GM20431 (cell line): ENCODE measurements around the gene TESK2.
"Not testable (repeated sequence)": the region's sequence is repeated elsewhere in the genome, so short reads cannot be mapped to it uniquely, and the experiment has no call there.

Experiments
- in situ Hi-C: fragments of 300-500 bp; cut with MseI, MboI; formaldehyde crosslinking; loops from one replicate; pipeline ENCODE4 v1.15.0; 2020; ENCODE audit warnings: low sequenced_read_pairs; ENCODE audit not compliant: unreplicated experiment

TESK2 gene

GRCh38 chr1:45479039-45479748 lies 11.8 kb downstream of the TESK2 start:
- in situ Hi-C loops, result loop anchor here (25.0 kb wide), 1 partner anchor 467 kb away; the partner anchor contains the start of genes HECTD3 and UROD

DNA sequence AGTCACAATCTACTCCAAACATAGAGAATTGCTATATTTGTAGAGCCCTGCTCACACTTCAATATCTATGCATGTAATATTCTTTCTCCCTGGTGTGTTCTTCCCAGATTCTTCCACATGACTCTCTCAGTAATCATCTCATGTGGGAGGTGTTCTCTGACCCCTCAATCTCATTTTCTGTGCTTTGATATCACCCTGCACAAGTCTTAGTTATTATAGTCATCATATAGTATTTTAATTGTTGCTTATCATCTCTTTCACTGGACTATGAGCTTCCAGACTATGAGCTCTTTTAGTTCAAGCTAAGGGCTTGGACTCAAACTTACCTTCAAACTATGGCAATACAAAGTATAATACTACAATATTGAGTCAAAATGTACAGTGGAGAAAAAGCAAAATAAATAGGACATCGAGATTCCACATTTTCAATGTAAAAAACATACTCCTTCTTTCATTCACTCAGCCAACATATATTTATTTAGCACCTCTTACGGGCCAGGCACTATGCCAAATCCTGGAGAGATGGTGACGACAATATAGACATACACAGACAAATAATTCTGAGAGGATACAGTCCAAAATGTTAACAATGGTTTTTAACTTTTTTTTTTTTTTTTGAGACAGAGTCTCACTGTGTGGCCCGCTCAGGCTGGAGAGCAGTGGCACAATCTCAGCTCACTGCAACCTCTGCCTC lies 12.7 kb downstream of the TESK2 start:
- in situ Hi-C loops, result loop anchor here (25.0 kb wide), 1 partner anchor 466 kb away; the partner anchor contains the start of genes HECTD3 and UROD

- in situ Hi-C loops, result loop anchor here (25.0 kb wide), 1 partner anchor 465 kb away; the partner anchor contains the start of genes HECTD3 and UROD
These were observed 13.3 kb downstream of the TESK2 start for GRCh38 chr1:45477646-45478045.

GRCh38 chr1:45474194-45474593 lies 16.8 kb downstream of the TESK2 start:
- in situ Hi-C loops, result not testable (repeated sequence)

DNA sequence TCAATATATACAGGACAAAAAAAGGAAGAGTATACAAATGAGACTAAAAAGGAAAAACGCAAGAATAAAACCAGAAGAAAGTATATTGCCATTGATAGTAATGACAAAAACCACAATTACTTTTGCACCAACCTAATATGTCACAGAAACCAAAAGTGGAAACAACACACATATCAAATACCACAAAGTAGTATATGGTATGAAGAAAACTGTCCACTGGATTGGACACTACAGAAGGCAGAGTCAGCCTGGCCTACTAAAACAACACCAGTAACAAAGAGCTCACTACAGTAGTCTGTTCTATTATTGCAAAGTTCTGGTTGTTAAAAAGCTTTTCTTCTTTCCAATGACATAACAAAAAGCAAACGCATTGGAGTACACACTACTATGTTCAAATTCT lies 17.7 kb downstream of the TESK2 start:
- in situ Hi-C loops, result no loop called here

- in situ Hi-C loops, result no loop called here
These were observed 20.6 kb downstream of the TESK2 start for GRCh38 chr1:45470306-45470798.

GRCh38 chr1:45467353-45467752 lies 23.6 kb downstream of the TESK2 start:
- in situ Hi-C loops, result not testable (repeated sequence)

DNA sequence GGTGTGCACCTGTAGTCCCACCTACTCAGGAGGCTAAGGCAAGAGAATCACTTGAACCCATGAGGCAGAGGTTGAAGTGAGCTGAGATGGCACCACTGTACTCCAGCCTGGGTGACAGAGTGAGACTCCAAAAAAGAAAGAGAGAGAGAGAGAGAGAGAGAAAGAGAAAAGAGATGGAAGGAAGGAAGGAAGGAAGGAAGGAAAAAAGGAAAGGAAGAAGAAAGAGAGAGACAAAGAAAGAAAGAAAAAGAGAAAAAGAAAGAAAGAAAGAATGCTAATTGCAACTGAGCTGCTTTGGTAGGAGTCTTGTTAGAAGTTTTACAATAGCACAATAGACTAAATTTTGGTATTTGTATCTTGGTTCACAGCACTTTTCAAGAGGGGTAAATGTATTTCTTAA lies 25.7 kb downstream of the TESK2 start:
- in situ Hi-C loops, result no loop called here

GRCh38 chr1:45458894-45459293 lies 32.1 kb downstream of the TESK2 start:
- in situ Hi-C loops, result no loop called here

GRCh38 chr1:45456531-45456930 lies 34.4 kb downstream of the TESK2 start:
- in situ Hi-C loops, result no loop called here

DNA sequence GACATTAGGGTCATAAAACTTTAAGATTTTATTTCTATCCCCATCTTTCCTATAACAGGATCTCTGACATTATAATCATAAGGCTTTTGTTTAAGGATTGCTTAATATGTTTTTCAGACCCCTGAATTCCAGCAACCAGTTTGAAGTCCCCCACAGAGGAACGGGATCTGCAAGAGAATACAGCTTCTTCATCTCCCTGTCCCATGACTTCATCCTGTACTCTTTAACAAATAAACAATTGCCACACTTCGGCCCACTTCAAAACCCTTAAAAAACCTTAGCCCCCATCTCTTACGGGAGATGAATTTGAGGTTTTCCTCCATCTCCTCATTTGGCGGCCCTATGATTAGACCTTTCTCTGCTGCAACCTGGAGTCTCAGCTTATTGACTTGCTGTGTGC lies 35.8 kb downstream of the TESK2 start:
- in situ Hi-C loops, result no loop called here

- in situ Hi-C loops, result no loop called here
These were observed 36.5 kb downstream of the TESK2 start for GRCh38 chr1:45454464-45454863.

DNA sequence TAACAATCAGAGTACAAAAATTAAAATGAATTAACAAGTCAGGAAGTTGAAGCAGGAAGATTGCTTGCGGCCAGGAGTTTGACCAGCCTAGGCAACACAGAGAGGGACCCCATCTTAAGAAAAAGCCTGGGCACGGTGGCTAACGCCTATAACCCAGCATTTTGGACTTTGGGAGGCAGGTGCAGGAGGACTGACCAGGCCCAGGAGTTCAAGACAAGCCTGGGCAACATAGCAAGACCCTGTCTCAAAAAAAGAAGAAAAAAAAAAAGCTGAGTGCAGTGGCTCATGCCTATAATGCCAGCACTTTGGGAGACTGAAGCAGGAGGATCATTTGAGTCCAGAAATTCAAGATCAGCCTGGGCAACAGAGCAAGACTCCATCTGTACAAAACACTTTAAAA lies 38.5 kb downstream of the TESK2 start:
- in situ Hi-C loops, result no loop called here

DNA sequence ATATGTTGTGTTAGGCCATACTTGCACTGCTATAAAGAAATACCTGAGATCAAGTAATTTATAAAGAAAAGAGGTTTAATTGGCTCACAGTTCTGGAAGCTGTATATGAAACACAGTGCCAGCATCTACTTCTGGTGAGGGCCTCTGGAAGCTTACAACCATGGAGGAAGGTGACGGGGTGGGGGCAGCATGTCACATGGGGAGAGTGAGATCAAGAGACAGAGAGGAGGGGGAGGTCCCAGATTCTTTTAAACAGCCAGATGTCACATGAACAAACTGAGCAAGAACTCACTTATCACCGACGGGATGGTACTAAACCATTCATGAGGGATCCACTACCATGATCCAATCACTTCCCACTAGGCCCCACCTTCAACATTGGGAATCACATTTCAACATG lies 42.6 kb downstream of the TESK2 start:
- in situ Hi-C loops, result no loop called here

DNA sequence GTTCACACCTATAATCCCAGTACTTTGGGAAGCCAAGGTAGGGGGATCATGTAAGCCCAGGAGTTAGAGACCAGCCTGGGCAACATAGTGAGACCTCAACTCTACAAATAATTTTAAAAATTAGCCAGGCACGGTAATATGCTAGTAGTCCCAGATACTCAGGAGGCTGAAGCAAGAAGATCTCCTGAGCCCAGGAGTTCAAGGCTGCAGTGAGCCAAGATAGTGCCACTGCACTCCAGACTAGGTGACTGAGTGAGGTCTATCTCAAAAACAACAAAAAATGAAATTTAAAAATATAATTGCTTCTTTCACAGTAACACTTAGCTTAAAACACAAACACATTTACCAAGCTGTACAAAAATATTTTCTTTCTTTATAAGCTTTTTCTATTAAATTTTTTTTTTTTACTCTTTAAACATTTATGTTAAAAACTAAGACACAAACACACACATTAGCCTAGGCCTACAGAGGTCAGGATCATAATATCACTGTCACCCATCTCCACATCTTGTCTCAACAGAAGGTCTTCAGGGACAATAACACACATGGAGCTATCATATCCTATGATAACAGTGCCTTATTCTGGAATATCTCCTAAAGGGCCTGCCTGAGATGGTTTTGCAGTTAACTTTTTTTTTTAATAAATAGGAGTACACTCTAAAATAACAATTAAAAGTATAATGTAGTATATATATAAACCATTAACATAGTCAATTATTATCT lies 43.9 kb downstream of the TESK2 start:
- in situ Hi-C loops, result no loop called here

DNA sequence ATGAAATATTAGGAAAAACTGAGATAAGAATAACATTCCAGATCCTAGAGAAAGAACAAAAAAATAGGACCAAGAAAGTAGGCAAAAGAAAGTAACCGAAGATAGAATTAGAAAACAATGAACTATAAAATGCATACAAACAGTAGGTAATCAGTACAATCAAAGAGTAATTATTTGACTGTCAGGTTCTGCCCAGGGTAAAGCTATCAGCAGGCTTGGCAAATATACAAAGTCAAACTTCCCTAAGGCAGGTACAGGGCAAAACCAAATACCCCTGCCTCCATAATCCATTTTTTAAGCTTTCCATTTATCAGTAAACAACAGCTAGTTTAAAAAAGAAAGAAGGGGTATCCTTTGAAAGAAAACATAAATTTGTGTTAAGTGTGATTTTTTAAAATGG lies 44.4 kb downstream of the TESK2 start:
- in situ Hi-C loops, result no loop called here

- in situ Hi-C loops, result no loop called here
These were observed 46.3 kb downstream of the TESK2 start for GRCh38 chr1:45444609-45445131.

DNA sequence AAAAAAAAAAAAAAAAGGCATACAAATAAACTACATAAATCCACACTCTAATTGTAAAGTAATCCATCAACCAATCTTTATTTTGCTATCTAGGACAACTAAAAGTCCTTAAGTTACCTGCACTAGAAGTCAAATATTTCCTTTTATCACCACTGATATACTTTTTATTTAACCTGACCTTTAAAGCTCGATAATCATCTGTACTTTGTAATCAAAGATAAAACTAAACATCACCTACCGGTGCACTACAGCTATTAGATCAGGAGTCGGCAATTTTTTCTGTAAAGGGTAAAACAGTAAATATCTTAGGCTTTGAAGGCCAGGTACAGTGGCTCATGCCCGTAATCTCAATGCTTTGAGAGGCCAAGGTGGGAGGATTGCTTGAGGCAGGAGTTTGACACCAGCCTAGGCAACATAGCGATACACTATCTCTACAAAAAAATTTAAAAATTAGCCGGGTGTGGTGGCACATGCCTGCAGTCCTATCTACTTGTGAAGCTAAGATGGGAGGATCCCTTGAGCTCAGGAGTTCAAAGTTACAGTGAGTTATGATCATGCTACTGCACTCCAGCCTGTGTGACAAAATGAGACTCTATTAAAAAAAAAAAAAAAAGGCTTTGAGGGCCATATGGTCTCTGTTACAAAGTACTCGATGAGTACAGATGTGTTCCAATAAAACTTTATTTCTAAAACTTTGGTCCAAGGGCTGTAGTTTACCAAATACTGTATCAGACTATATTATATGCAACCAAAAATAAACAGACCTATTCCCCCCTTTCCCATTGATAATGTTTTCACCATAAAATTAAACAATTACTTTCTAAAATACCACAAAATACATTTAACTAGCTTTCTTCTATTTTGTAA lies 47.1 kb downstream of the TESK2 start:
- in situ Hi-C loops, result no loop called here

- in situ Hi-C loops, result no loop called here
These were observed 48.7 kb downstream of the TESK2 start for GRCh38 chr1:45442272-45442671.

GRCh38 chr1:45437323-45437722 lies 53.6 kb downstream of the TESK2 start:
- in situ Hi-C loops, result no loop called here
